OCI-M2 (cell line): ENCODE measurements around the gene TYRO3.
"Not testable (repeated sequence)": the region's sequence is repeated elsewhere in the genome, so short reads cannot be mapped to it uniquely, and the experiment has no call there.

Experiments
- DNase-seq: peaks from one replicate; lab custom pipeline; 2025; ENCODE audit not compliant: unreplicated experiment; lab: John Stamatoyannopoulos, UW

Gene TYRO3

GRCh38 chr15:41553731-41554130, 5.3 kb upstream of the TYRO3 start:
- DNase-seq = no peak

DNA sequence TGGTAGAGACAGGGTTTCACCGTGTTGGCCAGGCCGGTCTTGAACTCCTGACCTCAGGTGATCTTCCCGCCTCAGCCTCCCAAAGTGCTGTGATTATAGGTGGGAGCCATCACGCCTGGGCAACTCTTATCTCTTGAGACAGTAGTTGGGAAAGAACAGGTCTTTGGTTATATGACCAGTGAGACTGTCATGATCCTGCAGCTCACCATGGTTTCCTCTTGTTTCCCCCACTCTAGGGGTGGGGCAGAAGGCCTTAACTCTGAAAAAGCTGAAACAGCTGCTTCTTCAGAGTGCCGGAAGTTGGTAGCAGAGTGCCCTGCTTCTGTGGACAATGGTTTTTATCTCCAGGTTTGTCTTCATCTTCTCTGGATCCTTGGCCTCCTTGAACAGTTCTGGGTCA, 4.7 kb upstream of the TYRO3 start:
- no peak for DNase-seq

DNA sequence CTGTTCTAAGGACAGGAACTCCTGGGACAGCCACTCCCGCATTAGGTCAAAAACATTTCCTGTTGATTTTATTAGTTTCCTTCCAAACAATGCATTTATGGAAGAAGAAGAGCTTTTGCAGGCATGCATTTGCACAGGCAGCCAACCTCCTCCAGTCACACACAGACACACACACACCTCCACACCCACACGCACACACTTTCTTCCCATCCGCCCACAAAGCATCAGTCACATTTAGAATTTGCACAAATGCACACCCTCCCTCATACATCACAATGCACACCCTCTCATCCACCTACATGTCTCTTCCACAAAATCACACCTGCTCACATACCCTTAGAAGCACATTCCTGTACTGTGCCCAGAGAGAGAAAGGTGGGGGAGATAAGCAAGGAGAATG, 4.1 kb upstream of the TYRO3 start:
- DNase-seq = no peak

- no peak for DNase-seq
These were observed 2.3 kb upstream of the TYRO3 start for GRCh38 chr15:41556677-41557076.

DNA sequence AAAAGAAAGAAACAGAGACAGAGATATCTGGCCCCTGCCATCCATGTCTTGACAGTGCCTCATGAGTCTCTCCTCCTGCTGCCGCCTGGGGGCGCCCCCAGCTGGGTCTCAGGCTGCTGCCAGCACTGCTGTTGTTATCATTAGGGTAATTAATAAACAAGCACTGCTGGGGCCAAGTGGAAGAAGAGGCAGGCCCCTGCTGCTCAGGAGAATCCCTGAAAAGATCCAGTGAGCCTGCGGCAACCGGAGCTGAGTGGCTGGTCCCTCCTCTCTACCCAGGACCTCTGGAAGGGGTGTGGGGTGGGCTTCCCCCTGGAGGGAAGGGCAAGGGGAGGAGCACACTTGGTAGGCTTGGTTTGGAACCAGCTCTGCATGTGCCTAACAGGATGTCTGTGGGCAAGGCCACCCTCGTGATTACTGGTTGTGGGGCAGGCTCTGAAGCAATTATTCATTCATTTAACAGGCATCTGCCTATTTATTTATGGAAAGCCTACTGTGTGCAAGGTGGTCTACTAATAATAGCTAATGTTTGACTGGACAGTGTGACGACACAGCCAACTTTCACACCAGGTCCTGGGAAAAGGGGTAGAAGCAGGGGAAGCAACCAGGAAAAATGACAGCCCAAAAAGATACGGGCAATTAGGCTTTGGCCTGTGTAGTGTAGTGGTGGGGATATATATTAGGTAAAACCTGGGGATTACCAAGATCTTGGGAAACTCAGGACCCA, 1.2 kb upstream of the TYRO3 start:
- peak; percentile 34 for DNase-seq

GRCh38 chr15:41559239-41559782, 299 bp downstream of the TYRO3 start:
- DNase-seq = no peak

- DNase-seq = no peak
These were observed 1.5 kb downstream of the TYRO3 start for GRCh38 chr15:41560572-41560874.

GRCh38 chr15:41561104-41561776, 2.2 kb downstream of the TYRO3 start:
- DNase-seq = no peak

DNA sequence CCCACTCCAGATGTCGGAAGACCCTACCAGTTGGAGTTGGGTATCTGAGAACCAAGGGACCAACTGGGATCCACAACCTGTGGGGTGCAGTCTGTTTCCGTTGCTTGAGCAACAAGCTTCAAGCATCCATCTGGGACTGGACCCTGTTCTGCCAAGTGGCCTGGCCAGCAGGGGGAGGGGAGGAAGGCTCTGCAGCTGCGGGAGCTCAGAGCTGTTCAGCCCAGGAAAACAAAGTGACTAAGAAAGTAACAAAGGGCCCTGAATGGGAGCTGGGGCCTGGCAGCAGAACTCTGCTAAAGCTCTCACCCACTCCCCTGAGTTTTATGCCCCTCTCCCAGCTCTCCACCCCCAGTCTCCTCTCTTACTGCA, 2.7 kb downstream of the TYRO3 start:
- DNase-seq = no peak

DNA sequence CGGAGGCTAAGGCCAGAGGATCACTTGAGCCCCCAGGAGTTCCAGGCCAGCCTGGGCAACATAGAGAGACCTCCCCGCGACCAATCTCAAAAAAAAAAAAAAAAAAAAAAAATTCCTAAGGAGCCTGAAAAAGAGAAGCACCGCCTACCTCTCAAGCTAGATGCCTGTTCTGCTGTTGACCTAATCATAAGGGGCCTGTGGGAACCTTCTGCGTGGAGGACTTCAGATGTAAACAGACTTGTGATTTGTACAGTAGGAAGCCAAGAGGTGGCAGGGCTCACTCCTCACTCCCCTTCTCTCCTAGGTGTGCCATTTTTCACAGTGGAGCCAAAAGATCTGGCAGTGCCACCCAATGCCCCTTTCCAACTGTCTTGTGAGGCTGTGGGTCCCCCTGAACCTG, 3.2 kb downstream of the TYRO3 start:
- no peak for DNase-seq

DNA sequence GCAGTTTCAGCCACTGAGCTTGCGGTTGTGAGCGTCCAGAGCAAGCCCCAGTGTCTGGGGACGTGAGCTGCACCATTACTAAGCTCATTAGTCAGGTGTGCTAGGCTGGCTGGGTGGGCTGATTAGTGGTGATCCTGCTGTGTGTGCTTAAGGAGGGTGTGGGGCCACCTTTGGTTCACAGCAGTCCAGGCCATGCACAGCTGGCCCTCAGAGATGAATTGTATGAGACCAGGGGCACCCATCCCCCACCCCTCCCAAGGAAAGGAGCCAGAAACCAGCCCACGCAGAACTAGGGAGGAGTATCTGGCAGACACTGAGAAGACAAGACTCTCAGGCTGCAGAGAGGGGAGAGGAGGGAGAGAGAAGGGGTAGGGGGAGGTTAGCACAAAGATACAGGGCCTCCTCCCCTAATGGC, 3.8 kb downstream of the TYRO3 start:
- DNase-seq = no peak

GRCh38 chr15:41564286-41564959, 5.4 kb downstream of the TYRO3 start:
- no peak for DNase-seq

- DNase-seq = no peak
These were observed 6.0 kb downstream of the TYRO3 start for GRCh38 chr15:41564960-41565502.

GRCh38 chr15:41565702-41566101, 6.7 kb downstream of the TYRO3 start:
- DNase-seq = no peak

DNA sequence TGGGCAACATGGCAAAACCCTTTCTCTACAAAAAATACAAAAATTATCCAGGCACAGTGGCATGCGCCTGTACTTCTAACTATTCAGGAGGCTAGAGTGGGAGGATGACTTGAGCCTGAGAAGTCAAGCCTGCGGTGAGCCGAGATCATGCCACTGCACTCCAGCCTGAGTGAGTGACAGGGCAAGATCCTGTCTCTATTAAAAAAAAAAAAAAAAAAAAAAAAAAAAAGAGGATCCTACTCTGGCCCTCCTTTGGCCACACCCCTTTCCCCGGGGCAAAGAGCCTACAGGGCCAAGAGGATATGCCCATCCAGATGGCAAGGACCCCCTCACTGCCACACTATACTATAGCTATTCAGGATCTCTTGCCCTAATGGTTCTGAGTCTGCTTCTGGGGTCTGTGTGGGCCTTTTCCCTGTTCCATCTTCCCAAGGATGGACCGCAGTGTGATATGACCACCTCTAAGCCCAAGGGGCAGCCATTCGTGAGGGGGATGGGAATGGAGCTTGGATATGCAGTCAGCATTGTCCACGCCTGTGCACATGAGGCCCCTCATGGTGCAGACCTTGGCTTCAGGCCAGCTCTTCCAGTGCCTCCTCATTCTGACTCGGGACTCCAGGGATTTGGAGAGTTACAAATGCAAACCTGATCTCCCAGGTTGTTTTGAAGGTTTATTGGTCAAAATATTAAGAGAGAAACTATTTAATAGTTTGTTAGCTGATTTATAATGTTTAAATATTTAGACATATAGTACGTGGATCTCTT, 7.3 kb downstream of the TYRO3 start:
- DNase-seq = no peak

GRCh38 chr15:41567261-41567660, 8.2 kb downstream of the TYRO3 start:
- DNase-seq = no peak

DNA sequence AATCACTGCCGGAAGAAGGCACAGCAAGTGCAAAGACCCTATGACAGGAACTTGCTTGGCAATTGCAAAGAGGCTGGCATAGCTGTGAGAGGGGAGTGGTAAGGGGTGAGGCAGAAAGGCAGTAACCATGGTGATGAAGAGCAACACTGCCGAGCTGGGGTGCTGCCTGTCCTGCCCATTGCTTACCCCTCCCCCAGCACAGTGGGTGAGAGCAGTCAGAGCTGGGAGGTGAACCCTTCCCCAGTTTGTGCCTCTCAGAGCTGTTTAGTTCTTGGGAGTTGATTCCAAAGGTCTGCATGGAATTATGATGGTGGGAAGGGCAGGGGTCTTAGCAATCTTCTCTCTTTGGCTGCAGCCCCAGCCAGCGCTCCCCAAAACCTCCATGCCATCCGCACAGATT, 8.8 kb downstream of the TYRO3 start:
- DNase-seq = no peak

- DNase-seq = no peak
These were observed 9.5 kb downstream of the TYRO3 start for GRCh38 chr15:41568350-41569017.

GRCh38 chr15:41569232-41569631, 10.2 kb downstream of the TYRO3 start:
- DNase-seq = not testable (repeated sequence)

DNA sequence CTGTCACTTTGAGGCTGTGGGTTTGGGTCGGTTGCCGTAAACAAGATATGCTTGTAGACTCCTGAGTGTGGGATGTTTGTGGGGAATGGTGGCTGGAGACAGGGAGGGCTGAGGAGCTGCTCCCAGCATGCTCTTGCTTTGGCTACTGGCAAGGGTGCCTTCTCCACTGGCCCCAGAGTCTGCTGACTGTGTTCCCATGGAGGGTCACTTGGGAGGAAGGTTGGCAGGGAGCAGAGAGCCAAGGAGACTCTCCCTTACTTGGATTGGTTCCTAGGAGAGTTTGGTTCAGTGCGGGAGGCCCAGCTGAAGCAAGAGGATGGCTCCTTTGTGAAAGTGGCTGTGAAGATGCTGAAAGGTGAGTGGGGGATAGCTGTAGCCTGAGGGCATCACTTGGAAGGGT, 11.8 kb downstream of the TYRO3 start:
- no peak for DNase-seq

- DNase-seq = no peak
These were observed 12.9 kb downstream of the TYRO3 start for GRCh38 chr15:41571948-41572347.
